Neural cell (in vitro differentiated cells): ENCODE data around the gene TCF12.

Experiments used
- CTCF ChIP-seq: fragments of 450-650 bp; IDR thresholded peaks from 2 replicates; pipeline ENCODE4 v1.5.1; 2014; ENCODE audit warnings: antibody characterized with exemption, mild to moderate bottlenecking, moderate library complexity; ENCODE audit not compliant: poor library complexity, severe bottlenecking
- EP300 ChIP-seq: fragments of 450-650 bp; conservative IDR thresholded peaks from 2 replicates; pipeline ENCODE4 v1.6.1; 2014; ENCODE audit warnings: antibody characterized with exemption, mild to moderate bottlenecking, moderate library complexity; ENCODE audit not compliant: poor library complexity, severe bottlenecking
- EZH2 ChIP-seq: fragments of 200-600, 300-800 bp; shearing (Covaris generic), sonication (generic); IDR thresholded peaks from 2 replicates; pipeline ENCODE4 v1.6.1; 2014; ENCODE audit warnings: antibody characterized with exemption, low read length, borderline replicate concordance, mild to moderate bottlenecking; ENCODE audit not compliant: insufficient read depth, poor library complexity, severe bottlenecking
- MXI1 ChIP-seq: fragments of 450-650 bp; conservative IDR thresholded peaks from 2 replicates; pipeline ENCODE4 v1.6.1; 2014; ENCODE audit warnings: antibody characterized with exemption, mild to moderate bottlenecking; ENCODE audit not compliant: poor library complexity, severe bottlenecking
- POLR2AphosphoS5 ChIP-seq: IDR thresholded peaks from 2 replicates; pipeline ENCODE4 v1.6.1; 2012
- RAD21 ChIP-seq: fragments of 450-650 bp; conservative IDR thresholded peaks from 2 replicates; pipeline ENCODE4 v1.6.1; 2014; ENCODE audit warnings: antibody characterized with exemption, mild to moderate bottlenecking, moderate library complexity
- REST ChIP-seq: IDR thresholded peaks from 2 replicates; pipeline ENCODE4 v1.6.1; 2012; ENCODE audit warnings: borderline replicate concordance
- TAF1 ChIP-seq: IDR thresholded peaks from 2 replicates; pipeline ENCODE4 v1.6.1; 2012; ENCODE audit warnings: low read depth

- no peak for TF ChIP-seq CTCF
- TF ChIP-seq POLR2AphosphoS5 = no peak
- TF ChIP-seq EP300 = no peak
- TF ChIP-seq RAD21 = no peak
- no peak for TF ChIP-seq EZH2
- no peak for TF ChIP-seq MXI1
- TF ChIP-seq TAF1 = no peak
- TF ChIP-seq REST = no peak
Observed at GRCh38 chr15:57216288-57216687, 297.8 kb downstream of the TCF12 start.
